A172 (cell line): Measurements from ENCODE around the gene OTOS. TPM values are rescaled to one million over a fixed set of nuclear protein-coding genes. Genes with fewer than 3 reads are reported as not detected.

Experiments
- DNase-seq: peaks from one replicate; pipeline ENCODE4 v3.0.0-alpha.2; 2015; ENCODE audit warnings: low spot score
- total RNA-seq: library from RNA; depleted of rRNA; stranded (reverse); fragments of >200 nt; shearing (Covaris generic); gene quantifications from 2 replicates; pipeline ENCODE4 v1.2.3, GENCODE V29; 2014; rRNA removed

OTOS gene
- not detected in 2 replicates for total RNA-seq

GRCh38 chr2:240140511-240140910 is at the start of gene OTOS:
Gene OTOS (minus strand): TSS chr2:240140658. CDS start chr2:240140326, 332 bp downstream.
- no peak for DNase-seq

GRCh38 chr2:240189686-240190085 is 49.2 kb upstream of the OTOS start:
- no peak for DNase-seq

- DNase-seq: no peak
These were observed 47.6 kb upstream of the OTOS start for GRCh38 chr2:240187989-240188590.

GRCh38 chr2:240186191-240186725 is 45.8 kb upstream of the OTOS start:
- DNase-seq: no peak

- DNase-seq: no peak
These were observed 44.2 kb upstream of the OTOS start for GRCh38 chr2:240184656-240185055.

GRCh38 chr2:240183875-240184590 is 43.6 kb upstream of the OTOS start:
- no peak for DNase-seq

GRCh38 chr2:240183006-240183874 is 42.8 kb upstream of the OTOS start:
- no peak for DNase-seq

GRCh38 chr2:240182476-240182875 is 42.0 kb upstream of the OTOS start:
- DNase-seq: no peak

- DNase-seq: no peak
These were observed 41.5 kb upstream of the OTOS start for GRCh38 chr2:240182001-240182400.

GRCh38 chr2:240179941-240180666 is 39.6 kb upstream of the OTOS start:
- no peak for DNase-seq

GRCh38 chr2:240179186-240179815 is 38.8 kb upstream of the OTOS start:
- no peak for DNase-seq

- DNase-seq: no peak
These were observed 38.1 kb upstream of the OTOS start for GRCh38 chr2:240178564-240178963.

GRCh38 chr2:240174496-240174895 is 34.0 kb upstream of the OTOS start:
- no peak for DNase-seq

- DNase-seq: no peak
These were observed 31.8 kb upstream of the OTOS start for GRCh38 chr2:240172071-240172895.

GRCh38 chr2:240170883-240171282 is 30.4 kb upstream of the OTOS start:
- DNase-seq: no peak

- no peak for DNase-seq
These were observed 29.9 kb upstream of the OTOS start for GRCh38 chr2:240170354-240170735.

- DNase-seq: no peak
These were observed 29.3 kb upstream of the OTOS start for GRCh38 chr2:240169486-240170353.

- no peak for DNase-seq
These were observed 28.3 kb upstream of the OTOS start for GRCh38 chr2:240168546-240169361.
